Epidermal melanocyte (primary cell): ENCODE results near the gene NECTIN1.

ENCODE experiments used
- DNase-seq: peaks from one replicate; pipeline ENCODE4 v3.0.0; 2011; ENCODE audit warnings: low spot score; ENCODE audit not compliant: insufficient read length

The NECTIN1 gene

GRCh38 chr11:119728651-119729580 lies at the start of gene NECTIN1:
TSS of gene NECTIN1 (minus strand) at chr11:119729200. CDS start at chr11:119728553, 647 bp downstream.
- peak; percentile 93 for DNase-seq

DNA sequence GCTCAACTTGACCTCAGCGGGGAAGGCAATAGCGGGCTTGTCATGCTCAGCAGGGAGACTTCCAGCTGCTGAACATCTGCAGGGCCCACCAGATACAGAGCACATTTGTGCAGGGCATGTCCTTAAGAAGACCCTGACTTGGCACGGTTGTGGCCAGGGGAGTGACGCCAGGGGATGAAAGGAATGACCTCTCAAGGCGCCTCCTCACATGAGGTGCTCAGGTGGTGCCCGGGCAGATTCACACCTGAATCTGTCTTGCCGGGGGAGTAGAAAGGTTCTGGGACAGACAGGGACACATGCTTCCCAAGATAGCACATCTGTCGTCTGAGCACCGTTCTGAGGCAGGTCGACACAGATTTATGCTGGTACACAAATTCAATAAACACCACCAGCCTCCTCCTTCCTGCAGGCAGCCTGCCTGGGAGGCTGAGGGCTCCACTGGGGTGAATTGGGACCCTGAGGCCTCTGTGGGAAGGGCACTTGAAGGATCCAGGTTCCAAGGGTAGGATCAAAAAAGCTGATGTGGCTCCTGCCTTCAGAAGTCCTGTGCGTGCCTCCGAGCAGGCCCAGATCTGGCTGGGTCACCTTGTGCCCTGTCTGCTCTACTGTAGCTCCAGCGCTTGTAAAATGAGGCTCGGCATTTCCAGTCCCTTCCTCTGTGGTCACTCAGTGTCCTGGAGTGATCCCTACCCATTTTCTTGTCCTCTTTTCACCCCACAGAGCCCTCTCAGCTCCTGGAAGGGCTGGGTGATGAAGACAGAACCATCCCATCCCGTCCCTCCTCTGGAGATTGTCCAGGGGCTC lies 49.6 kb upstream of the NECTIN1 start:
- DNase-seq, result no peak

- DNase-seq, result no peak
Measured at GRCh38 chr11:119777940-119778339, 48.9 kb upstream of the NECTIN1 start.

GRCh38 chr11:119776651-119777050 lies 47.7 kb upstream of the NECTIN1 start:
- DNase-seq, result no peak

DNA sequence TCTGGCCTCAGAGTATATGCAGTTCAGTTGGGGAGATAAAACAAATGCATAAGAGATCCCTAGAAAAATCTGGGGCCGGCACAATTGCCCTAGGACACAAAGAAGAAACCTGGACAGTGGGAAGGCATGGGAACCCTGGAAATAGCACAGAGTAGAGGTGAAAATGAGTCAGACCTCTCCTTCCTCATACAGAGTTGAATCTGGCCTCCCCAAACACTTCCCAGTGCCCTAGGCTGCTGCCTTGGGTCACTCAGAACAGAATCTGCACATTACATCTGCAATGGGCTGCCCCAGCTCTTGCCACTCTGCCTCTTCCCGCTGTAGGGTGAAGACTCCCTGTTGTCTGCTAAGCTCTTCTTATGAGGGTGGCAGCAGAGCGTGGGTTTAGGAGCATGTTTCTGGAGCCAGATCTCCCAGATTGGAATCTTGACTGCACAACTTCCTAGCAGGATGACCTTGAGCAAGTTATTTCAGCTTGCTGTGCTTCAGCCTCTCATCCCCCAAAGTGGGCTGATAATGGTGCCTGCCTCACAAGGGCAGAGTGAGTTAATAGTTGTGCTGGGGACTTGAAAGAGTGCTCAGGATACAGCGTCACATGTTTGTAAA lies 47.1 kb upstream of the NECTIN1 start:
- DNase-seq, result no peak

- no peak for DNase-seq
Measured at GRCh38 chr11:119774172-119774763, 45.3 kb upstream of the NECTIN1 start.

DNA sequence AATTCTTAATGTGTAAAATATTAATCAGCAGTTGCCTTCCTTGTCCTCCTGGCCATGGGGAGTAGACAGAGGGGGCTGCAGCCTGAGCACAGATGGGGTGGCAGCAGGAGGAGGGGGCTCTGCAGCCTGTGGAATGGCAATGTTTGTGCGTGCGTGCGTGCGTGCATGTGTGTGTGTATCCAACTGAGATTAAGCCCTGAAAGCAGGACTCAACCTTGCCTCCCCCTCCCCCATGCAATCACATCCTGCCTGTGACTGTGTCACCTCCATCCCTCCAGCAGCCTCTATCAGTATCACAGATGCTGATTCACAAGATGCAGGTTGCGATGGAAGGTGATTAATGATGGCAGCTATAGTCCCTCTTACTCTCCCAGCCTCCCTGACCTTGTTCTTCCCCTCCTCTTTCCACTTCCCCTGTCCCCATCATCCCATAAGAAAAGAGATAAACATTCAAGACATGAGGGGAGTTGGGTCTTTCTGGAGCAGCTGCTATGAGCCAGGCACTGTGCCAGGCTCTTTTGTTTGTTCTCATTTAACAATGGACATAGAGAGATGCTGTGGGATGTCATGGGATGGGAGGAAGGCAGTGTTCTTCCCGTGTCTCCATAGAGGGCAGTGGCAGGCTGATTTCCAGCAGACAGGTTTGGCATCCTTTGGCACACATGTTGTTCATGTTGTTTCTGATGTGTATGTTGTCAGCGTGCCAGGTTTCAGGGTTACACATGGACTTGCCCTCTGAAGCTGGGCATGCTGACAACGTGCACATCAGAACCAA lies 43.8 kb upstream of the NECTIN1 start:
- DNase-seq, result no peak

DNA sequence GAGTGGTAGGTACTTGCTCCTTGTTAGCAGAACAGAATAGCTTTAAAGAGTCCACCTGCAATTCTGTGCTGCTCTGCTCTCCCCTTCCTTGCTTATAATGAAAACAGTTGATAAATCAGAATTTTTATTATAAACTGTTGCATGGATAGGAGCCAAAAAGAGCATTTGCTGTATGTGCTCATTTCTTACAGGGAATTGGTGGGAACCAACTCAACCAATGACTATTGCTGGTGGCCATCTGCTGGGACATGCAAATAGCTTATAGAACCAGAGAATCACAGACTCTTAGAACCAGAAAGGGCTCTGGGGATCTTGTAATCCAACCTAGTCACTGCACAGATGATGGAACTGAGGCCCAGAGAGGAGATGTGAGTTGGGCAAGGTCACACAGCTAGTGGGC lies 43.1 kb upstream of the NECTIN1 start:
- no peak for DNase-seq

DNA sequence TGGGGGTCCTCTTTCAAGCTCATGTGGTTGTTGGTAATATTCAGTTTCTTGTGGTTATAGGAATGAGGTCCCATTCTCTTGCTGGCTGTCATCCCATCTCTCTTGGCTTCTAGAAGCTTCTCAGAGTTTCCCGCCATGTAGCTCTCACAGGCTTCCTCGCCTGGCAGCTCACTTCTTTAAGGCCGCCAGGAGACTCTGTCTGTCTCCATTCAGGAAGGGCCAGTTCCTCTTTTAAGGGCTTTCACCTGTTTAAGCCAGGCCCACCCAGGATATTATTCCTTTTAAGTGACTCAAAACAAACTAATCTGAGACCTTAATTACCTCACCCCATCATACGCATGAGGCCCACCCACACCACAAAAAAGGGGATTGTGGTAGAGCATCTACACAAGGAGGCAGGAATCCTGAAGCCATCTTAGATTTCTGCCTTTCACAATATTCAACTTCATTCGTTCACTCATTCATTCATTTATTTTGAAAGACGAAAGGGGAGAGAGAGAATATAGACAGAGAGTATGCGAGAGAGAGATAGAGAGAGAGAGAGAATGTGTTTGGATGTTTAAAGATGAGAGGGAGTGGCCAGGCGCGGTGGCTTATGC lies 42.3 kb upstream of the NECTIN1 start:
- DNase-seq, result no peak

DNA sequence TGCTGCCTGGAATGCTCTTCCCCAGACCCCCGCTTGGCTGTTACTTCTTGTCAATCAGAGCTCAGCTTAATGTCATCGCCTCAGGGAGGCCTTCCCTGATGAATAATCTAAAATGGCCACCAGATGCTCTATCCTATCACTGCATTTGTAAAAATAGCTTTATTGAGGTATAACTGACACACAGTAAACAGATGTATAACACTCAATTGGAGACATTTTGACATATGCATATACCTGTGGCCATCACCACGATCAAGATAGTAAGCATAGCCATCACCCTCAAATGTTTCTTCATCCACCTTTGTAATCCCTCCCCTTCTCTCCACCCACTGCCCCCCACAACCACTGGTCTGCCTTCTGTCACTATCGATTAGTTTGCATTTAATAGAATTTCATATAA lies 36.6 kb upstream of the NECTIN1 start:
- no peak for DNase-seq

DNA sequence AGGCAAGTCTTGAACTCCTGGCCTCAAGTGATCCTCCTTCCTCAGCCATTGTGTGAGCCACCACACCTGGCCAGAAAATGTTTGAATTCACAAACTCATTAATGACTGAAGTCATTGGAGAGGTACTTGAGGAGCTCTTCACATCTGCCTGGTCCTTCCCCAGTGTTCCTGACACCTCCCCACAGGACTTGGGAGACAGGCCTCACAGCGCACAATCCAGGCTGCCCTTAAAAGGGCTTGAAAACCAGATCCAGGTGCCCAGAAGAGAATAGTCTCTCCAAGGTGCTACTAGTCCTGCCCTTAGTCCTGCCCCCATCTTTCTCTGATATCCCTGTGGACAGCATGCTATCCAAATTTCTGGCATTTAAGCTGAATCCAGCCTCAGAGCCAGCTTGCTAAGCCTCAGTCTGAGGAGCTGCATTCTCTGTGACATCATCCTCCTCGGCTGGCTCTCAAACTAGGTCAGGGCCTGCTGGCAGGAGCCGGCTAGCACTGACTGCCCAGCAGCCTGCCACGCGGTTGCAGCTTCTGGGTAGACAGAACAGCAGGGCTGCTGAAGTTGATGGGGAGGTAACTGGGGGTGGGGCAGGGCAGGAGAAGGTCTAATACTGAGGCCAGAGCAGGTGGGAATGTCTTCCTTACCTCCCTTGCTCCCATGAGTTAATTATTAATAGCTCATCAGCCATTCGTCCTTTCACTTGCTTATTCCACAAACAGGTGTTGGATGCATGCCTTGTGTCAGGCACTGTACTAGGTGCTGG lies 35.3 kb upstream of the NECTIN1 start:
- DNase-seq, result no peak

GRCh38 chr11:119763071-119763728 lies 34.2 kb upstream of the NECTIN1 start:
- DNase-seq, result no peak

DNA sequence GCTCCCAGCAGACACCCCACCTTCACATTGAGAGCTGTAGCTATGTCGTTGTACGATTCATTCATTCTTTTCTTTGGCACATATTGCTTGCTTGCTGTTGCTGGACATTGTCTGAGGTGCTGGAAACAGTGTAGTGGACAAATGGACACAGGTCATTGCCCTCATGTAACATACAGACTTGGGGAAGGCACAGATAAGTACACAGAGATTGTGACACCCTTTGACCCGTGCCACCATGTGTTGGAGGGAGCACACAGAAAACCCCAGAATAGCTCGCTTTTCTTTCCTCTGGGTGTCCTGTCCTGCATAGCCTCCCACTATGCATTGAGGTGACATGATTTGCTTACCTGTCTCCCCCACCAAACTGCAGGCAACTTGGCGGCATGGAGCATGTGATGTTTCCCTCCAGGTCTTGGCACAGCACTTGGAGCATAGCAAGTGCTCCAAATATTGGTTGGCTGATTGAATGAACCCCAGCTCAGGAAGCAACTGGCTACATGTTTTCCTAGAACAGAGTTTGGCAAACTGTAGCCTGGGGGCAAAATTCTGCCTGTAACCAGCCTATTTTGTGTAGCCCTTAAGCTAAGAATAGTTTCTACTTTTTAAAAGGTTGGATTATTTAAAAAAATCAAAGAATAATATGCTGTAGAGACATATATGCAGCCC lies 30.9 kb upstream of the NECTIN1 start:
- no peak for DNase-seq

DNA sequence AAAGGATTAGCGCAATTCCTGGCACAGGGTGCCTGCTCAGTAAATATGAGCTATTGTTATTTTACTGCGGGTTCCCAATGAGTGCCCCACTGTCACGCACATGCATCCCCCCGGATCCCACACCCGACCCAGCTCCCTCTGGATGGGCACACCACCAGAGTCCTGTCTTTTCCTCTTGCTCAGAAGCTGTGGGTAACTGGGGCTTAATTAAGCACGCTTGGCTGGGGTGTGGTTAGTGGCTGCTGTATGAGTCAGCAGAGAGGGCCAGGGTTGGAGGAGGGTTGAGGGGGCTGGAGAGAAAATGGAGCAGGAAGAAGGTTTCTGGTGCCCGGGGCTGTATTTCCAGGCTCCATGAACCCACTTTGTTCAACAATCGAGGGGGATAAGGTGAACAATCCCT lies 30.3 kb upstream of the NECTIN1 start:
- DNase-seq, result no peak

DNA sequence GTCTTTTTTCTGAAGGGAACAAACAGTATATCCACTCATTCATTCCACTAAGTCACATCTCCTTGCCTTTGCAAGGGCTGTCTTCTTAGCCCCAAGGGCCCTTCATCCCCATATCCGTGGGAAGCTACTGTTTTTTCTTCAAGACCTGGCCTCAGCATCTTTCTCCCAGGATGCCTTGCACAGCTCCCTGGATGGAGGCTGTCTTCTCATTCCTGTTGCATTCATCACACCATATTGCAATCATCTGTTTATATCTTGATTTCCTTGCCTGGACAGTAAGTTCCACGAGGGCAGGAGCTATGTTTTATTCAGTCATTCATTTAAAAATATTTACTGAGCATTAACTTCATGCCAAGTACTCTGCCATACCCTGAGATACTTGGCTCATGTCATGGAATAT lies 29.3 kb upstream of the NECTIN1 start:
- DNase-seq, result no peak

DNA sequence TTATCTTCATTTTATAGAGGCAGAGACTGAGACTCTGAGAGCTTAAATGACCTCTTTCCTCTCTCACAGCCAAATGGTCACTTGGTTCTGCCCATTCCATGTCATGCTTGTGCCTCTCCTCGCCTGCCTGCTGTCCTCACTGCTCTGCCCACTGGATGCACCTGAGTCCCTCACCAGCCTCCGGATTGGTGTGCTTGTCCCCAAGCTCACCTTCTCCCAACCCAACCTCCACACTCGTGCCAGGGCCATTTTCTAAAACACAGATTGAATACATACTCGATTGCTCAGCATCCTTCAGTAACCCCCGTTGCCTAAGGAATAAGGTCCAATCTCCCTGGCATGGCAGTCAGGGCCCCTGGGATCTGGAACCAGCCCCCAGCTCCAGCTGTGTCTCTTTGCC lies 28.4 kb upstream of the NECTIN1 start:
- no peak for DNase-seq

- no peak for DNase-seq
Measured at GRCh38 chr11:119756169-119756865, 27.3 kb upstream of the NECTIN1 start.
